HUES6 (cell line): ENCODE results near the gene SEZ6.

Experiments used
- H3K27ac ChIP-seq: 2 replicates; pipeline ENCODE4 v1.7.0; 2013; ENCODE audit warnings: low read depth, mild to moderate bottlenecking, low read length, inconsistent platforms
- H3K27me3 ChIP-seq: 2 replicates; pipeline ENCODE4 v1.6.1; 2013; ENCODE audit warnings: low read length; ENCODE audit not compliant: control insufficient read depth, insufficient read depth
- H3K36me3 ChIP-seq: 2 replicates; pipeline ENCODE4 v1.6.1; 2013; ENCODE audit warnings: low read length; ENCODE audit not compliant: control insufficient read depth, insufficient read depth
- H3K4me1 ChIP-seq: 2 replicates; pipeline ENCODE4 v1.6.1; 2013; ENCODE audit warnings: low read length; ENCODE audit not compliant: control insufficient read depth, insufficient read depth
- H3K4me3 ChIP-seq: 2 replicates; pipeline ENCODE4 v1.5.1; 2013; ENCODE audit warnings: low read depth, low read length
- H3K9ac ChIP-seq: one replicate; pipeline ENCODE4 v1.6.1; 2013; ENCODE audit warnings: mild to moderate bottlenecking, low read length
- H3K9me3 ChIP-seq: 2 replicates; pipeline ENCODE4 v1.6.1; 2013; ENCODE audit warnings: low read depth, low read length; ENCODE audit not compliant: control insufficient read depth, insufficient read depth

Gene SEZ6

GRCh38 chr17:29034510-29034909 lies 28.7 kb upstream of the SEZ6 start:
- 0 out of 2 replicates have a peak, but pooled peaks cover 2% of the 10 kb centered on the region for H3K27me3 ChIP-seq
- no peak overlapping the region for H3K9ac ChIP-seq
- no peaks in the 10 kb centered on the region for H3K36me3 ChIP-seq
- H3K4me3 ChIP-seq, result no peak overlapping the region
- peaks cover 50% of the 10 kb centered on the region for H3K4me1 ChIP-seq
- no peak overlapping the region for H3K27ac ChIP-seq
- H3K9me3 ChIP-seq, result peaks cover 24% of the 10 kb centered on the region

- Histone ChIP-seq H3K27me3 (0 out of 2 replicates have a peak, but pooled peaks cover 2% of the 10 kb centered on the region), H3K4me3 (no peak overlapping the region), H3K9me3 (peaks cover 24% of the 10 kb centered on the region), H3K36me3 (no peaks in the 10 kb centered on the region), H3K27ac (no peak overlapping the region), H3K4me1 (peaks cover 37% of the 10 kb centered on the region), H3K9ac (no peak overlapping the region)
Observed at GRCh38 chr17:29032857-29033197, 27.0 kb upstream of the SEZ6 start.

GRCh38 chr17:29032013-29032856 lies 26.4 kb upstream of the SEZ6 start:
- Histone ChIP-seq H3K27me3 (0 out of 2 replicates have a peak, but pooled peaks cover 2% of the 10 kb centered on the region), H3K36me3 (no peaks in the 10 kb centered on the region), H3K9ac (peak overlapping the region; percentile 29), H3K9me3 (peaks cover 24% of the 10 kb centered on the region), H3K4me1 (peaks cover 37% of the 10 kb centered on the region), H3K27ac (peak overlapping the region; percentile 42; the same call in 1 of the 2 replicates), H3K4me3 (peak overlapping the region; percentile 25; the same call in 1 of the 2 replicates)

GRCh38 chr17:29031488-29031887 lies 25.7 kb upstream of the SEZ6 start:
- 0 out of 2 replicates have a peak, but pooled peaks cover 2% of the 10 kb centered on the region for H3K27me3 ChIP-seq
- no peak overlapping the region for H3K4me3 ChIP-seq
- peaks cover 24% of the 10 kb centered on the region for H3K9me3 ChIP-seq
- H3K27ac ChIP-seq, result peak overlapping the region; percentile 42; the same call in 1 of the 2 replicates
- peak overlapping the region; percentile 15 for H3K9ac ChIP-seq
- no peaks in the 10 kb centered on the region for H3K36me3 ChIP-seq
- peaks cover 32% of the 10 kb centered on the region for H3K4me1 ChIP-seq

GRCh38 chr17:29024316-29024952 lies 18.6 kb upstream of the SEZ6 start:
- no peaks in the 10 kb centered on the region for H3K36me3 ChIP-seq
- H3K9me3 ChIP-seq, result no peaks in the 10 kb centered on the region
- no peak overlapping the region for H3K9ac ChIP-seq
- H3K27ac ChIP-seq, result no peak overlapping the region
- peaks cover 13% of the 10 kb centered on the region for H3K4me1 ChIP-seq
- no peak overlapping the region for H3K4me3 ChIP-seq
- peaks cover 6% of the 10 kb centered on the region; the same call in 1 of the 2 replicates for H3K27me3 ChIP-seq

GRCh38 chr17:29022074-29022473 lies 16.2 kb upstream of the SEZ6 start:
- Histone ChIP-seq H3K9ac (no peak overlapping the region), H3K36me3 (no peaks in the 10 kb centered on the region), H3K27me3 (peaks cover 8% of the 10 kb centered on the region; the same call in 1 of the 2 replicates), H3K27ac (no peak overlapping the region), H3K4me3 (no peak overlapping the region), H3K4me1 (peaks cover 24% of the 10 kb centered on the region), H3K9me3 (no peaks in the 10 kb centered on the region)

- H3K9me3 ChIP-seq, result no peaks in the 10 kb centered on the region
- H3K27me3 ChIP-seq, result peaks cover 8% of the 10 kb centered on the region; the same call in 1 of the 2 replicates
- H3K36me3 ChIP-seq, result no peaks in the 10 kb centered on the region
- no peak overlapping the region for H3K4me3 ChIP-seq
- H3K4me1 ChIP-seq, result peaks cover 33% of the 10 kb centered on the region
- H3K27ac ChIP-seq, result no peak overlapping the region
- H3K9ac ChIP-seq, result no peak overlapping the region
Observed at GRCh38 chr17:29021226-29021625, 15.4 kb upstream of the SEZ6 start.

GRCh38 chr17:29020576-29020975 lies 14.7 kb upstream of the SEZ6 start:
- Histone ChIP-seq H3K4me3 (no peak overlapping the region), H3K27me3 (peaks cover 8% of the 10 kb centered on the region; the same call in 1 of the 2 replicates), H3K27ac (no peak overlapping the region)

GRCh38 chr17:29019475-29020181 lies 13.8 kb upstream of the SEZ6 start:
- Histone ChIP-seq H3K9ac (no peak overlapping the region), H3K27me3 (peaks cover 8% of the 10 kb centered on the region; the same call in 1 of the 2 replicates), H3K36me3 (no peaks in the 10 kb centered on the region), H3K9me3 (no peaks in the 10 kb centered on the region), H3K4me1 (peaks cover 39% of the 10 kb centered on the region), H3K27ac (no peak overlapping the region), H3K4me3 (peak overlapping the region; percentile 24)

More at GRCh38 chr17:29020576-29020975, 14.7 kb upstream of the SEZ6 start:
- Histone ChIP-seq H3K9ac (no peak overlapping the region), H3K9me3 (no peaks in the 10 kb centered on the region), H3K4me1 (peaks cover 34% of the 10 kb centered on the region), H3K36me3 (no peaks in the 10 kb centered on the region)

- no peaks in the 10 kb centered on the region for H3K36me3 ChIP-seq
- H3K4me3 ChIP-seq, result no peak overlapping the region; the same call in 1 of the 2 replicates
- no peak overlapping the region for H3K9ac ChIP-seq
- peaks cover 8% of the 10 kb centered on the region; the same call in 1 of the 2 replicates for H3K27me3 ChIP-seq
- no peak overlapping the region for H3K27ac ChIP-seq
- H3K4me1 ChIP-seq, result peaks cover 43% of the 10 kb centered on the region
- H3K9me3 ChIP-seq, result no peaks in the 10 kb centered on the region
Observed at GRCh38 chr17:29018788-29019474, 13.1 kb upstream of the SEZ6 start.
